ENCODE results near the gene PTPN22.

PTPN22 gene

DNA sequence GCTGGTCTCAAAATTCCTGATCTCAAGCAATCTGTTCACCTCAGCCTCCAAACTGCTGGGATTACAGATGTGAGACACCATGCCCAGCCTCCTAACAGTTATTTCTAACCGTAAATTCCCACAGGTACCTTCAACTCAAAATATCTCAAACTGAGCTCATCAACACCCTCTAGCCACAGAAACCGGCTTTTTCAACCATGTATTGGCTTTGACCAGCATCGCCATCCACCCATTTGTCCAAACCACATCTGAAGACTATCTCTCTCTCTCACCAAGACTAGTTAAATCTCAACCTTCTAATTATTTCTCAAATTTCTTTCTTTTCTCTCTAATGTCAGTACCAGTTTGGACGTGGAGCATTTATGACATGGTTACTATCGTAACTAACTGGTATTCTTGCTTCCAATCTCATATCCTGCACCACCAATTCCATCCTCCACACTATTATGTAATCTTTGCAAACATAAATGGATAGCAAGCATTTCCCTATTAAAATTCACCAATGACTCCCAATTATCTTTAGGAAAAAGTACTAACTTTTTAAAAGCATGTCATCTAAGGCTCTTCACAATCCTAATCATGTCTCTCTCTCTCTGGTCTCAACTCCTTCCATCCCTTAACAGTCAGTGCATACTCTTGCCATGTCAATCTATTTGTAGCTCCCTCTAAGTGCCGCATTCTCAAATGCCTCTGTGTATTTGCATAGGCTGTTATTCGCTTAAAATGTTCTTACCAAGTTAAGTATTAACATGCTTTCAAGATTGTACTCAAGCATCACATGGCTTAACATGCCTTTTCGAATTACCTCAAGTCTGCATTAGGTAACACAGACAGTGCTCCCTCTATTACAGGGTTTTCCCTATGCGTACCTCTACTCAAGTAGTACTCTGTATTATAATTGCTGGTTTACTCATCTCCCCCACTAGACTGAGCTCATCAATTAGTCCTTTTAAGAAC, 77.4 kb downstream of the PTPN22 start:
- DNase-seq: no peak

- no peak for DNase-seq
These were observed 78.5 kb downstream of the PTPN22 start for GRCh38 chr1:113792986-113793385.

DNA sequence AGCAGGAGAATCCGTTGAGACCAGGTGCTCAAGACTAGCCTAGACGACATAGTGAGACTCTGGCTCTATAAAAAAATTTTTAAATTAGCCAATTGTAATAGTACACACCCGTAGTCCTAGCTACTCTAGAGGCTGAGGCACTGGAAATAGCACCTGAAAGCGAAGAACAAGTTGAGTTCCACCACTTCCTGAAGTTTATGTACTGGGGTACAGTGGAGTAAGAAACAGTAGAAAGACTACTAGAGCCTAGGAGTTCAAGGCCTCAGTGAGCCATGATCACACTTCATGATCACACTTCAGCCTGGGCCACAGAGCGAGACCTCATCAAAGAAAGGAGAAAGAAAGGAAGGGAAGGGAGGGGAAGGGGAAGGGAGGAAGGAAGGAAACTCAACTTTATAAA, 79.0 kb downstream of the PTPN22 start:
- no peak for DNase-seq

GRCh38 chr1:113788802-113789201, 82.7 kb downstream of the PTPN22 start:
- DNase-seq: no peak

- DNase-seq: no peak
These were observed 83.8 kb downstream of the PTPN22 start for GRCh38 chr1:113787663-113788062.

DNA sequence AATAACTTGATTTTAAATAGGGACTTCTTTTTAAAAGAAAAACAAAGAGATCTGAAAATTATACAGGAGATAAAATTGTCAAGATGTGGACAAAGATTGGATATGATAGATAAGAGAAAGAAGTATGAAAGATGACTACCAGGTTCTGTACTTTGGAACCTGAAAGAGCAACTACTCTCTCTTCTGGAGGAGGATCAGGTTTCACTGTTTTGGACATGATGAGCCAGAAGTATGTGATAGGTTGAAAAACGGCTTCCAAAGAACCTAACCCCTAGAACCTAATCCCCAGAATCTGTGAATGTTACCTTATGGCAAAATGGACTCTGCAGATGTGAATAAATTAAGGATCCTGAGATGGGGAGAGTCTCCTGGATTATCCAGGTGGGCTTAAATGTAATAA, 85.4 kb downstream of the PTPN22 start:
- DNase-seq: no peak

DNA sequence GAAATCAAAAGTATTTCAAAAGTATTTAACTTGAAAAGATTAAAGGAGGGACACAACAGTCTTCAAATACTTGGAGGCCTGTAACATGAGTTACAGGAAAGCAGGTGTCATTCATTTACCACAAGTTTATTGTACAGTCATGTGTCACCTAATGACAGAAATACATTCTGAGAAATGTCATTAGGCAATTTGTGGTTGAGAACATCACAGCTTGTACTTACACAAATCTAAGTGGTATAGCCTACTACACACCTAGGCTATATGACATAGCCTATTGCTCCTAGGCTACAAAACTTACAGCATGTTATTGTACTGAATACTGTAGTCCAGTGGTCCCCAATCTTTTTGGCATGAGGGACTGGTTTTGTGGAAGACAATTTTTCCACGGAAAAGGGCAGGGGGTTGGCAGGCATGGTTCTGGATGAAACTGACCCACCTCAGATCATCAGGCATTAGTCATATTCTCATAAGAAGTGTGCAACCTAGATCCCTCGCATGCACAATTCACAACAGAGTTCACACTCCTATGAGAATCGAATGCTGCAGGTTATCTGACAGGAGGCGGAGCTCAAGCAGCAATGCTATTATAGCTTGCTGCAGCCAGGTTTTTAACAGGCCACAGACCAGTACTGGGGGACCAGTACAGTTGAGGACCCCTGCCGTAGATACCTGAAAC, 87.3 kb downstream of the PTPN22 start:
- no peak for DNase-seq

- DNase-seq: no peak
These were observed 88.0 kb downstream of the PTPN22 start for GRCh38 chr1:113783254-113784103.

DNA sequence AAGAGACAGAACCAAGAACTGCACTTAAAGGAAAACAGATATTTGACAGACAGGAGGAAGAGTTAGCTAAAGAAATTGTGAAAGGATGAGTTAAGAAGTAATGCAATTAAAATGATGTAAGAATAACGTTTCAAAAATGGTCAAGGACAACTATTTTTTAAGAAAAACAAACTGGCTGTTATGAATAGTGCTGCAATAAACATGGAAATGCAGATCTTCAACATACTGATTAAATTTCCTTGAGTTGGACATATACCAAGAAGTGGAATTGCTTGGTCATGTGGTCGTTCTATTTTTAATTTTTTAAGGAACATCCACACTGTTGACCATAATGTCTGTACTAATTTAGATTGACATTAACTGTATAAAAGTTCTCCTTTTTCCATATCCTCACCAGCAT, 89.1 kb downstream of the PTPN22 start:
- DNase-seq: no peak

DNA sequence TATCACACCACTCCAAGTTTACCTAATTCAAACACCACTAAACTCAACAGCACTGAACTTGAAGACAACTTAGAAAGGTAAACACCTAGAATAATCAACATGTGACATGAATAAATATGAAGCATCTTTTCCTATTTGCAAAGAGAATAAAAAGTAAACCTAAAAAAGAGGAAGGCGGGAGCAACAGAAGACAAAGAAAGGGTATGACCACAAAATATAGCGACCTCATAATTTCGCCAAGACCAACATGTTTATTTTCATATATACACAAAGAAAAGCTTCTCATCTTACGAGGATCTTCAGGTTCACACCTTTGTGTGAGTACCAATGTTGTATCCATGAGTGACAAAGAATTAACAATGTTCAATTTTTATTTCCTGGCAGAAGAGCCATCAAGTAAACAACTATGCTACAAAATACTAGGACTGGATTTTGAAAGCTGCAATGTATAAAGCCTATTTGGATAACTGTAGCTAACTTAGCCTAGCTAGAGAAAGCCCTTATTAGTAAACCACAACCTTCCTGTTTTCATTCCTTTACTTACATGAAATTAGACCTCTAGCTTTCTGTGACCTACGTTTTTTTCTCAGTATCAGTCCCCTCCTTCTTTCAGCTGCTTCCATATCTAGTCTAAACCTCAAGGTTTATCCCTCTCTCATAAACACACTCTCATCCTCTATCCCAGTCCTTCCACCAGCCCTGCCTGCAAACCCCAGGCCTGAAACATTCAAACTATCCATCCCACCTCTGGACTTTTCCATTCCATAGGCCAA, 91.0 kb downstream of the PTPN22 start:
- no peak for DNase-seq

- DNase-seq: no peak
These were observed 92.0 kb downstream of the PTPN22 start for GRCh38 chr1:113779542-113779941.

DNA sequence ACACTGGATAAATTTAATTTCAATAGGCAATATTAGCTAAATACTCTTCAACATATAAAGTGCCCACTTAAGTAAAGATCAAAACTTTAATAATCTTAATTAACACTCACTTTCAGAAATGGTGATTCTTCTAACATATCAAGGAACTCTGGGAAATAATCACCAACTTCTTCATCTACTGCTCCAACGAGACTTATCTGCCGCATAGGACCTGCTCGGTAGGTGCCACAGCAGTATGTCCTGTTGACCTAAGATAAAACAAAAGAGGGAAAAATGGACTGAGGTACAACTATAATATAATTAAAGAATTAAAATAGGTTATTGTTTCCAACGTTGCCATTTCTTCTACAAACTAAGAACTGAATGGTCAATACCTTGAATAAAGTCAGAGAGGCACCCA, 94.0 kb downstream of the PTPN22 start:
- no peak for DNase-seq

DNA sequence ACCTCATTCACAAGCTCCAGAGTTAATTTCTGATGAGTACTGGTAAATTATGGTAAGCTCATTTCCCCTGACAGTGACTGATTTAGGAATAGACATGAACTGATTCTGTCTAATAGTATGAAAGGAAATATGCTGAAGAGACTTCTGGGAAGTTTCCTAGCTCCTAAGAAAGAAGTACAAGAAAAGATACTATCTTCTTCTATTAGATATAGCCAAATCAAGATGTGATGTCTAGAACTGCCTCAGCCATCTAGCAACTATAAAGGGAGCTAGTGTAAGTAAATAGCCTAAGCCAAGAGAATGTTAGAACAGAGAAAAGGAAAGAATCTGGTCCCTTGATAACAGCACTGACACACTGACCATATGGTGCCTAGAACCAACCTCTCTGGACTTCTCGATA, 101.5 kb downstream of the PTPN22 start:
- no peak for DNase-seq

DNA sequence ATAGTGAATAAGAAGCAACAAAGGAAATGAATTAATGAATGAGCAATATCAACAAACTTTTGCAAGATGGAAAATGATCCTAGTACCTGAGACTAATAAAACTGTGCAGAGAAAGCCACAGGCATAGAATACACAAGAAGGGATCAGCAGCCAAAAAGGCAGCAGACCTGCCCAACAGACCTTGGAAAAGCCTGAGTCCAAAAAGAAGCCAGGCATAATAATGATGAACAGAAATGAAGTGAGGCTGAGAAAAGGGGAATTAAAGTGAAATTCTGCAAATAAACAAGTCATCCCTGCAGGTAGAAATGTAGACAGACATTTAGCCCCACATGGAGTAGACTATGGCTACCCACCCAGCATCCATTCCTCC, 101.9 kb downstream of the PTPN22 start:
- DNase-seq: no peak

GRCh38 chr1:113768916-113769600, 102.5 kb downstream of the PTPN22 start:
- DNase-seq: no peak

- DNase-seq: no peak
These were observed 105.9 kb downstream of the PTPN22 start for GRCh38 chr1:113765306-113766230.
